ENCODE data around the gene FAM13A.

Gene FAM13A

GRCh38 chr4:88788895-88789294, 268.1 kb downstream of the FAM13A start:
- Histone ChIP-seq H3K9me3 (ENCODE audit: control insufficient read depth, insufficient read depth, low read length) (no peaks in the 10 kb centered on the region), H3K27ac (ENCODE audit: low read length) (no peak overlapping the region), H3K4me1 (ENCODE audit: control insufficient read depth, insufficient read depth, low read length) (no peaks in the 10 kb centered on the region), H3K36me3 (ENCODE audit: control insufficient read depth, insufficient read depth, low read length) (no peaks in the 10 kb centered on the region), H3K4me3 (ENCODE audit: low read length) (no peak overlapping the region), H3K27me3 (ENCODE audit: control insufficient read depth, insufficient read depth, low read length) (no peaks in the 10 kb centered on the region)
- no peak for DNase-seq (ENCODE audit: low read depth, low spot score)

DNA sequence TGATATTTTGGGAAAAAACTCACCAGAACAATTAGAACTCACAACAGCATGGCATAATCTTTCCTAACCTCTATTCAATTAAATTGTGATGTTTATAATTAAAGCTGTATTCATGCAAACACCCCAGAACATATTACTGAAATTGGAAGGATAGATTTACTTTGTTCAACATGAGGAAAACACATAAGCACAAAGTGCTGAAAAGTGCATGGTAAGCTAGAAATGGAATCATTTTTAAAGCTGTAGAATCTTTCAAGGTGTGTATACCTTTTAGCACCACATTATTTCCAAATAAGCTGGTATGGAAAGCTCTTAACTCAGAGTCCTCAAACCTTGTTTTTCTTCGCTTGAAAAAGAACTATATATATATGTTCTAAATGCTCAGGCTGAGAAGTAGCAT, 268.6 kb downstream of the FAM13A start:
- WGBS (ENCODE audit: insufficient coverage, insufficient read length): no CpG with 5 or more reads among the region's 1 CpG

GRCh38 chr4:88786011-88786410, 271.0 kb downstream of the FAM13A start:
- no peaks in the 10 kb centered on the region for H3K9me3 ChIP-seq (ENCODE audit: control insufficient read depth, insufficient read depth, low read length)
- no peak overlapping the region for H3K27ac ChIP-seq (ENCODE audit: low read length)
- H3K4me3 ChIP-seq (ENCODE audit: low read length): no peak overlapping the region
- WGBS (ENCODE audit: insufficient coverage, insufficient read length): no CpG with 5 or more reads among the region's 1 CpG
- DNase-seq (ENCODE audit: low read depth, low spot score): no peak
- no peaks in the 10 kb centered on the region for H3K36me3 ChIP-seq (ENCODE audit: control insufficient read depth, insufficient read depth, low read length)
- no peaks in the 10 kb centered on the region for H3K27me3 ChIP-seq (ENCODE audit: control insufficient read depth, insufficient read depth, low read length)
- H3K4me1 ChIP-seq (ENCODE audit: control insufficient read depth, insufficient read depth, low read length): no peaks in the 10 kb centered on the region

More for the DNA sequence above, 268.6 kb downstream of the FAM13A start:
- Histone ChIP-seq H3K4me3 (ENCODE audit: low read length) (no peak overlapping the region), H3K27me3 (ENCODE audit: control insufficient read depth, insufficient read depth, low read length) (no peaks in the 10 kb centered on the region), H3K4me1 (ENCODE audit: control insufficient read depth, insufficient read depth, low read length) (no peaks in the 10 kb centered on the region), H3K27ac (ENCODE audit: low read length) (no peak overlapping the region), H3K36me3 (ENCODE audit: control insufficient read depth, insufficient read depth, low read length) (no peaks in the 10 kb centered on the region), H3K9me3 (ENCODE audit: control insufficient read depth, insufficient read depth, low read length) (no peaks in the 10 kb centered on the region)
- DNase-seq (ENCODE audit: low read depth, low spot score): no peak

DNA sequence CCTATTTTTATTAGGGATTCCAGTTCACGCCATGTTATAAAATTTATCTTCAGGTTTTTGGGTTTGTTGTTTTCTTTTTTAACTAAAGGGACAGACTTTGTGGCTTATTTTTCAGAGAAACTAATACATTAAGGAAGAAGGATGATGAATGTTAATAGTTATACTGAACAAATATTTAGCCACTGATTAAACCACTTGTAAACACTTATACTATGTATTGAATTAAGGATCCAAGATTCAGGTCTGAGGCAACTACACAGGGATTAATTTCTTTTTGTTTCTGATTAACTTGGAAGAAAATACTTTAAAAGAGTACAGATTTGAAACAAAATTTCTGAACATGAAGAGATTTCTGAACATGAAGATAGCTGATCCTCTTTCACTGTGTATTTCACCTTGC, 276.6 kb downstream of the FAM13A start:
- no CpG with 5 or more reads among the region's 1 CpG for WGBS (ENCODE audit: insufficient coverage, insufficient read length)

GRCh38 chr4:88779431-88779830, 277.6 kb downstream of the FAM13A start:
- no CpG with 5 or more reads among the region's 3 CpGs for WGBS (ENCODE audit: insufficient coverage, insufficient read length)
- no peaks in the 10 kb centered on the region for H3K36me3 ChIP-seq (ENCODE audit: control insufficient read depth, insufficient read depth, low read length)
- DNase-seq (ENCODE audit: low read depth, low spot score): no peak
- no peaks in the 10 kb centered on the region for H3K4me1 ChIP-seq (ENCODE audit: control insufficient read depth, insufficient read depth, low read length)
- H3K27ac ChIP-seq (ENCODE audit: low read length): no peak overlapping the region
- H3K4me3 ChIP-seq (ENCODE audit: low read length): no peak overlapping the region
- no peaks in the 10 kb centered on the region for H3K27me3 ChIP-seq (ENCODE audit: control insufficient read depth, insufficient read depth, low read length)
- H3K9me3 ChIP-seq (ENCODE audit: control insufficient read depth, insufficient read depth, low read length): no peaks in the 10 kb centered on the region

More for the DNA sequence above, 276.6 kb downstream of the FAM13A start:
- Histone ChIP-seq H3K4me3 (ENCODE audit: low read length) (no peak overlapping the region), H3K4me1 (ENCODE audit: control insufficient read depth, insufficient read depth, low read length) (no peaks in the 10 kb centered on the region), H3K36me3 (ENCODE audit: control insufficient read depth, insufficient read depth, low read length) (no peaks in the 10 kb centered on the region), H3K27ac (ENCODE audit: low read length) (no peak overlapping the region), H3K9me3 (ENCODE audit: control insufficient read depth, insufficient read depth, low read length) (no peaks in the 10 kb centered on the region), H3K27me3 (ENCODE audit: control insufficient read depth, insufficient read depth, low read length) (no peaks in the 10 kb centered on the region)
- no peak for DNase-seq (ENCODE audit: low read depth, low spot score)

- WGBS (ENCODE audit: insufficient coverage, insufficient read length): no CpG with 5 or more reads among the region's 2 CpGs
- no peak for DNase-seq (ENCODE audit: low read depth, low spot score)
- no peaks in the 10 kb centered on the region for H3K4me1 ChIP-seq (ENCODE audit: control insufficient read depth, insufficient read depth, low read length)
- no peak overlapping the region for H3K4me3 ChIP-seq (ENCODE audit: low read length)
- no peaks in the 10 kb centered on the region for H3K27me3 ChIP-seq (ENCODE audit: control insufficient read depth, insufficient read depth, low read length)
- H3K9me3 ChIP-seq (ENCODE audit: control insufficient read depth, insufficient read depth, low read length): no peaks in the 10 kb centered on the region
- H3K27ac ChIP-seq (ENCODE audit: low read length): no peak overlapping the region
- H3K36me3 ChIP-seq (ENCODE audit: control insufficient read depth, insufficient read depth, low read length): no peaks in the 10 kb centered on the region
Measured at GRCh38 chr4:88775529-88775928, 281.5 kb downstream of the FAM13A start.

- Histone ChIP-seq H3K36me3 (ENCODE audit: control insufficient read depth, insufficient read depth, low read length) (no peaks in the 10 kb centered on the region), H3K27me3 (ENCODE audit: control insufficient read depth, insufficient read depth, low read length) (no peaks in the 10 kb centered on the region), H3K9me3 (ENCODE audit: control insufficient read depth, insufficient read depth, low read length) (no peaks in the 10 kb centered on the region), H3K27ac (ENCODE audit: low read length) (no peak overlapping the region), H3K4me3 (ENCODE audit: low read length) (no peak overlapping the region), H3K4me1 (ENCODE audit: control insufficient read depth, insufficient read depth, low read length) (no peaks in the 10 kb centered on the region)
- DNase-seq (ENCODE audit: low read depth, low spot score): no peak
- 100% methylated on average over 1 of the region's 1 CpG for WGBS (ENCODE audit: insufficient coverage, insufficient read length)
Measured at GRCh38 chr4:88775026-88775425, 282.0 kb downstream of the FAM13A start.

- Histone ChIP-seq H3K4me3 (ENCODE audit: low read length) (no peak overlapping the region), H3K9me3 (ENCODE audit: control insufficient read depth, insufficient read depth, low read length) (no peaks in the 10 kb centered on the region), H3K27ac (ENCODE audit: low read length) (no peak overlapping the region), H3K36me3 (ENCODE audit: control insufficient read depth, insufficient read depth, low read length) (no peaks in the 10 kb centered on the region), H3K27me3 (ENCODE audit: control insufficient read depth, insufficient read depth, low read length) (no peaks in the 10 kb centered on the region), H3K4me1 (ENCODE audit: control insufficient read depth, insufficient read depth, low read length) (no peaks in the 10 kb centered on the region)
- WGBS (ENCODE audit: insufficient coverage, insufficient read length): no CpG with 5 or more reads among the region's 4 CpGs
- DNase-seq (ENCODE audit: low read depth, low spot score): no peak
Measured at GRCh38 chr4:88771883-88772450, 285.0 kb downstream of the FAM13A start.

- WGBS (ENCODE audit: insufficient coverage, insufficient read length): no CpG with 5 or more reads among the region's 2 CpGs
- no peak overlapping the region for H3K27ac ChIP-seq (ENCODE audit: low read length)
- H3K4me1 ChIP-seq (ENCODE audit: control insufficient read depth, insufficient read depth, low read length): no peaks in the 10 kb centered on the region
Measured at GRCh38 chr4:88765729-88766128, 291.3 kb downstream of the FAM13A start.

GRCh38 chr4:88763075-88763474, 293.9 kb downstream of the FAM13A start:
- WGBS (ENCODE audit: insufficient coverage, insufficient read length): 100% methylated on average over 2 of the region's 6 CpGs
- DNase-seq (ENCODE audit: low read depth, low spot score): no peak
- no peaks in the 10 kb centered on the region for H3K9me3 ChIP-seq (ENCODE audit: control insufficient read depth, insufficient read depth, low read length)
- H3K4me1 ChIP-seq (ENCODE audit: control insufficient read depth, insufficient read depth, low read length): peaks cover 1% of the 10 kb centered on the region; the same call in 1 of the 2 replicates
- H3K36me3 ChIP-seq (ENCODE audit: control insufficient read depth, insufficient read depth, low read length): no peaks in the 10 kb centered on the region
- H3K4me3 ChIP-seq (ENCODE audit: low read length): no peak overlapping the region
- H3K27me3 ChIP-seq (ENCODE audit: control insufficient read depth, insufficient read depth, low read length): no peaks in the 10 kb centered on the region
- no peak overlapping the region for H3K27ac ChIP-seq (ENCODE audit: low read length)

More at GRCh38 chr4:88765729-88766128, 291.3 kb downstream of the FAM13A start:
- Histone ChIP-seq H3K9me3 (ENCODE audit: control insufficient read depth, insufficient read depth, low read length) (no peaks in the 10 kb centered on the region), H3K27me3 (ENCODE audit: control insufficient read depth, insufficient read depth, low read length) (no peaks in the 10 kb centered on the region), H3K36me3 (ENCODE audit: control insufficient read depth, insufficient read depth, low read length) (no peaks in the 10 kb centered on the region), H3K4me3 (ENCODE audit: low read length) (no peak overlapping the region)
- no peak for DNase-seq (ENCODE audit: low read depth, low spot score)

GRCh38 chr4:88761861-88762523, 295.0 kb downstream of the FAM13A start:
- no CpG with 5 or more reads among the region's 2 CpGs for WGBS (ENCODE audit: insufficient coverage, insufficient read length)
- Histone ChIP-seq H3K4me3 (ENCODE audit: low read length) (no peak overlapping the region), H3K27ac (ENCODE audit: low read length) (no peak overlapping the region), H3K27me3 (ENCODE audit: control insufficient read depth, insufficient read depth, low read length) (no peaks in the 10 kb centered on the region), H3K36me3 (ENCODE audit: control insufficient read depth, insufficient read depth, low read length) (no peaks in the 10 kb centered on the region), H3K4me1 (ENCODE audit: control insufficient read depth, insufficient read depth, low read length) (peaks cover 1% of the 10 kb centered on the region; the same call in 1 of the 2 replicates), H3K9me3 (ENCODE audit: control insufficient read depth, insufficient read depth, low read length) (no peaks in the 10 kb centered on the region)
- no peak for DNase-seq (ENCODE audit: low read depth, low spot score)
